H9 (cell line): ENCODE measurements around the gene PTGER2. TPM values are rescaled to one million over a fixed set of nuclear protein-coding genes. Genes with fewer than 3 reads are reported as not detected.

Experiments
- DNase-seq: peaks from one replicate; pipeline ENCODE4 v3.0.0-alpha.2; 2017
- H2AFZ ChIP-seq: one replicate; pipeline ENCODE4 v1.6.1; 2013; ENCODE audit warnings: mild to moderate bottlenecking, low read length, control low read depth, moderate library complexity
- H2AK5ac ChIP-seq: 2 replicates; pipeline ENCODE4 v1.6.1; 2013; ENCODE audit warnings: low read length, control low read depth, mixed read lengths; ENCODE audit not compliant: insufficient read length
- H2BK120ac ChIP-seq: one replicate; pipeline ENCODE4 v1.6.1; 2013; ENCODE audit warnings: low read depth, mild to moderate bottlenecking, low read length, control low read depth, inconsistent platforms; ENCODE audit not compliant: poor library complexity, severe bottlenecking
- H2BK12ac ChIP-seq: 2 replicates; pipeline ENCODE4 v1.6.1; 2013; ENCODE audit warnings: low read length, control low read depth, mixed read lengths, low read depth; ENCODE audit not compliant: insufficient read length
- H2BK15ac ChIP-seq: 2 replicates; pipeline ENCODE4 v1.6.1; 2013; ENCODE audit warnings: low read depth, low read length, control low read depth
- H2BK20ac ChIP-seq: one replicate; pipeline ENCODE4 v1.6.1; 2013; ENCODE audit warnings: low read depth, mild to moderate bottlenecking, low read length, control low read depth, inconsistent platforms; ENCODE audit not compliant: poor library complexity, severe bottlenecking
- H2BK5ac ChIP-seq: 2 replicates; pipeline ENCODE4 v1.6.1; 2013; ENCODE audit warnings: low read length, control low read depth, mixed read lengths; ENCODE audit not compliant: insufficient read length
- H3K14ac ChIP-seq: 2 replicates; pipeline ENCODE4 v1.6.1; 2013; ENCODE audit warnings: low read length, control low read depth; ENCODE audit not compliant: insufficient read depth
- H3K18ac ChIP-seq: 2 replicates; pipeline ENCODE4 v1.6.1; 2013; ENCODE audit warnings: low read depth, mild to moderate bottlenecking, mixed read lengths, low read length, control low read depth; ENCODE audit not compliant: insufficient read length
- H3K23ac ChIP-seq: 2 replicates; pipeline ENCODE4 v1.6.1; 2013; ENCODE audit warnings: low read length, control low read depth, mixed read lengths, low read depth; ENCODE audit not compliant: insufficient read length
- H3K23me2 ChIP-seq: 2 replicates; pipeline ENCODE4 v1.6.1; 2013; ENCODE audit warnings: low read depth, mild to moderate bottlenecking, mixed read lengths, low read length, control low read depth; ENCODE audit not compliant: insufficient read length, poor library complexity, severe bottlenecking
- H3K27ac ChIP-seq: 2 replicates; pipeline ENCODE4 v1.5.1; 2013; ENCODE audit warnings: low read length, control low read depth, mixed read lengths, low read depth; ENCODE audit not compliant: insufficient read length
- H3K27me3 ChIP-seq: 2 replicates; pipeline ENCODE4 v1.6.1; 2013; ENCODE audit warnings: low read length, control low read depth, inconsistent platforms; ENCODE audit not compliant: insufficient read depth
- H3K4ac ChIP-seq: 2 replicates; pipeline ENCODE4 v1.6.1; 2013; ENCODE audit warnings: low read depth, mild to moderate bottlenecking, control low read depth, inconsistent platforms, low read length, moderate library complexity
- H3K4me1 ChIP-seq: 2 replicates; pipeline ENCODE4 v1.6.1; 2013; ENCODE audit warnings: low read length, control low read depth, inconsistent platforms; ENCODE audit not compliant: insufficient read depth
- H3K4me2 ChIP-seq: 2 replicates; pipeline ENCODE4 v1.6.1; 2013; ENCODE audit warnings: low read length, control low read depth, mixed read lengths; ENCODE audit not compliant: insufficient read length, insufficient read depth
- H3K56ac ChIP-seq: 2 replicates; pipeline ENCODE4 v1.6.1; 2013; ENCODE audit warnings: low read depth, mild to moderate bottlenecking, mixed read lengths, low read length, control low read depth; ENCODE audit not compliant: insufficient read length
- H3K79me1 ChIP-seq: 2 replicates; pipeline ENCODE4 v1.6.1; 2013; ENCODE audit warnings: low read depth, mild to moderate bottlenecking, moderate library complexity, low read length, control low read depth, inconsistent platforms; ENCODE audit not compliant: insufficient read depth, poor library complexity, severe bottlenecking
- H3K79me2 ChIP-seq: 2 replicates; pipeline ENCODE4 v1.6.1; 2013; ENCODE audit warnings: low read length, control low read depth, inconsistent platforms; ENCODE audit not compliant: insufficient read depth
- H3K9ac ChIP-seq: 2 replicates; pipeline ENCODE4 v1.6.1; 2013; ENCODE audit warnings: low read length, control low read depth, mixed read lengths; ENCODE audit not compliant: insufficient read length; ENCODE audit errors: extremely low read depth
- H3K9me3 ChIP-seq: one replicate; pipeline ENCODE4 v1.6.1; 2013; ENCODE audit warnings: low read depth, low read length, inconsistent platforms; ENCODE audit not compliant: control insufficient read depth
- H3T11ph ChIP-seq: one replicate; pipeline ENCODE4 v1.6.1; 2013; ENCODE audit warnings: mild to moderate bottlenecking, low read length, control low read depth, inconsistent platforms
- H4K20me1 ChIP-seq: one replicate; pipeline ENCODE4 v1.6.1; 2013; ENCODE audit not compliant: control insufficient read depth, insufficient read length, insufficient read depth
- H4K5ac ChIP-seq: 2 replicates; pipeline ENCODE4 v1.6.1; 2013; ENCODE audit warnings: low read depth, mild to moderate bottlenecking, mixed read lengths, low read length, control low read depth; ENCODE audit not compliant: insufficient read length
- H4K8ac ChIP-seq: replicated peaks from 2 replicates; pipeline ENCODE4 v1.6.1; 2013; ENCODE audit warnings: low read length, control low read depth, mixed read lengths, low read depth; ENCODE audit not compliant: insufficient read length
- H4K91ac ChIP-seq: 2 replicates; pipeline ENCODE4 v1.6.1; 2013; ENCODE audit warnings: low read depth, mild to moderate bottlenecking, moderate library complexity, mixed read lengths, low read length, control low read depth; ENCODE audit not compliant: insufficient read length
- H3K27ac Mint-ChIP-seq, 3 experiments: 2 replicates in 2 of 3; 3 replicates in 1 of 3; pipeline ENCODE4 v1.8.0; 2020 to 2021; ENCODE audit warnings: mixed read lengths in 3 of 3, mild to moderate bottlenecking in 1 of 3, moderate library complexity in 1 of 3
- H3K27me3 Mint-ChIP-seq: 2 replicates; pipeline ENCODE4 v1.8.0; 2021; ENCODE audit warnings: low read depth, mild to moderate bottlenecking, moderate library complexity, mixed read lengths
- H3K36me3 Mint-ChIP-seq, 3 experiments: 2 replicates in 2 of 3; 3 replicates in 1 of 3; pipeline ENCODE4 v1.8.0; 2020 to 2021; ENCODE audit warnings: low read depth in 3 of 3, mixed read lengths in 3 of 3; ENCODE audit not compliant: insufficient read depth in 1 of 3
- H3K4me1 Mint-ChIP-seq, 2 experiments: 2 replicates each; pipeline ENCODE4 v1.8.0; 2020; ENCODE audit warnings: mixed read lengths in 2 of 2
- H3K4me3 Mint-ChIP-seq, 2 experiments: 2 replicates in 1 of 2; 3 replicates in 1 of 2; pipeline ENCODE4 v1.8.0; 2020 to 2021; ENCODE audit warnings: mild to moderate bottlenecking in 2 of 2, mixed read lengths in 2 of 2, moderate library complexity in 1 of 2
- H3K9me3 Mint-ChIP-seq, 2 experiments: 2 replicates in 1 of 2; 3 replicates in 1 of 2; pipeline ENCODE4 v1.8.0; 2020; ENCODE audit warnings: mild to moderate bottlenecking in 2 of 2, mixed read lengths in 2 of 2, moderate library complexity in 1 of 2
- WGBS: extraction: QIAGEN DNeasy Blood & Tissue Kit; methylation state at CpG from one replicate; pipeline ENCODE4 v1.1.7; 2013; ENCODE audit warnings: missing lambda C conversion rate, low lambda C conversion rate, mixed read lengths; ENCODE audit not compliant: insufficient read length; ENCODE audit errors: extremely low coverage; 5-methylcytosine and 5-hydroxymethylcytosine counted together
- total RNA-seq: library from RNA; stranded (reverse); gene quantifications from 2 replicates; pipeline ENCODE4 v1.2.1, GENCODE V29; 2021
- TF ChIP-seq, protein P1 (sequence below): fragments of 200-600 bp; sonication (generic); conservative IDR thresholded peaks from 3 replicates; pipeline ENCODE4 v1.8.0; 2021; ENCODE audit warnings: antibody characterized with exemption, mild to moderate bottlenecking

Gene PTGER2
- total RNA-seq, 1 experiment from 2014 or later: 1.0 TPM

DNA sequence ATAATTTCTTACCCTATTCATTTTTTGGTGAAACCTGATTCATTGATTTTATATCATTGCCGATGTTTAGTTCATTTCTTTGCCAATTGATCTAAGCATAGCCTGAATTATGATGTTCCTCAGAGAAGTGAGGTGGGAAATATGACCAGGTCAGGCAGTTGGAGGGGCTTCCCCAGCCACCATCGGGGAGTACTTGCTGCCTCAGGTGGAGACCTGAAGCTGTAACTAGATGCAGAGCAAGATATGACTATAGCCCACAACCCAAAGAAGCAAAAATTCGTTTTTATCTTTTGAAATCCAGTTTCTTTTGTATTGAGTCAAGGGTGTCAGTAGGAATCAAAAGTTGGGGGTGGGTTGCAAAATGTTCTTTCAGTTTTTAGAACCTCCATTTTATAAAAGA lies 38.7 kb upstream of the PTGER2 start:
- H3K27ac Mint-ChIP-seq: peak overlapping the region in 1 of 3 experiments; percentile 82; a peak in 1 of 7 replicates
- Histone ChIP-seq H2AFZ (no peak overlapping the region), H2BK12ac (no peak overlapping the region), H3K79me1 (no peaks in the 10 kb centered on the region), H3K23me2 (no peaks in the 10 kb centered on the region), H3K79me2 (no peaks in the 10 kb centered on the region), H3K18ac (no peak overlapping the region), H3T11ph (no peak overlapping the region), H3K4ac (no peak overlapping the region), H2BK20ac (no peak overlapping the region), H2BK5ac (no peak overlapping the region), H2BK15ac (no peak overlapping the region), H4K8ac (no peak overlapping the region), H3K9ac (no peak overlapping the region), H2BK120ac (no peak overlapping the region), H3K23ac (no peak overlapping the region), H2AK5ac (no peak overlapping the region), H3K27me3 (no peaks in the 10 kb centered on the region), H3K4me1 (no peaks in the 10 kb centered on the region), H3K9me3 (no peaks in the 10 kb centered on the region), H3K4me2 (no peak overlapping the region), H4K91ac (no peak overlapping the region), H3K27ac (no peak overlapping the region), H4K5ac (no peak overlapping the region), H3K14ac (no peak overlapping the region), H4K20me1 (no peaks in the 10 kb centered on the region), H3K56ac (no peak overlapping the region)
- no peaks in the 10 kb centered on the region for H3K9me3 Mint-ChIP-seq
- H3K4me1 Mint-ChIP-seq: peaks cover 17% of the 10 kb centered on the region in 2 experiments
- H3K27me3 Mint-ChIP-seq: peaks cover 13% of the 10 kb centered on the region
- TF ChIP-seq, protein P1, sequence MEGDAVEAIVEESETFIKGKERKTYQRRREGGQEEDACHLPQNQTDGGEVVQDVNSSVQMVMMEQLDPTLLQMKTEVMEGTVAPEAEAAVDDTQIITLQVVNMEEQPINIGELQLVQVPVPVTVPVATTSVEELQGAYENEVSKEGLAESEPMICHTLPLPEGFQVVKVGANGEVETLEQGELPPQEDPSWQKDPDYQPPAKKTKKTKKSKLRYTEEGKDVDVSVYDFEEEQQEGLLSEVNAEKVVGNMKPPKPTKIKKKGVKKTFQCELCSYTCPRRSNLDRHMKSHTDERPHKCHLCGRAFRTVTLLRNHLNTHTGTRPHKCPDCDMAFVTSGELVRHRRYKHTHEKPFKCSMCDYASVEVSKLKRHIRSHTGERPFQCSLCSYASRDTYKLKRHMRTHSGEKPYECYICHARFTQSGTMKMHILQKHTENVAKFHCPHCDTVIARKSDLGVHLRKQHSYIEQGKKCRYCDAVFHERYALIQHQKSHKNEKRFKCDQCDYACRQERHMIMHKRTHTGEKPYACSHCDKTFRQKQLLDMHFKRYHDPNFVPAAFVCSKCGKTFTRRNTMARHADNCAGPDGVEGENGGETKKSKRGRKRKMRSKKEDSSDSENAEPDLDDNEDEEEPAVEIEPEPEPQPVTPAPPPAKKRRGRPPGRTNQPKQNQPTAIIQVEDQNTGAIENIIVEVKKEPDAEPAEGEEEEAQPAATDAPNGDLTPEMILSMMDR: no peak
- no peak for DNase-seq
- H3K4me3 Mint-ChIP-seq: no peak overlapping the region
- WGBS: no CpG with 5 or more reads among the region's 3 CpGs
- no peaks in the 10 kb centered on the region for H3K36me3 Mint-ChIP-seq
